NCI-H146 (cell line): ENCODE measurements around the gene TNFSF13B.
"Not testable (repeated sequence)": the region's sequence is repeated elsewhere in the genome, so short reads cannot be mapped to it uniquely, and the experiment has no call there.

Source experiments
- DNase-seq: peaks from one replicate; lab custom pipeline; 2025; lab: John Stamatoyannopoulos, UW

The TNFSF13B gene, protein sequence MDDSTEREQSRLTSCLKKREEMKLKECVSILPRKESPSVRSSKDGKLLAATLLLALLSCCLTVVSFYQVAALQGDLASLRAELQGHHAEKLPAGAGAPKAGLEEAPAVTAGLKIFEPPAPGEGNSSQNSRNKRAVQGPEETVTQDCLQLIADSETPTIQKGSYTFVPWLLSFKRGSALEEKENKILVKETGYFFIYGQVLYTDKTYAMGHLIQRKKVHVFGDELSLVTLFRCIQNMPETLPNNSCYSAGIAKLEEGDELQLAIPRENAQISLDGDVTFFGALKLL

GRCh38 chr13:108269601-108270328 is at the start of gene TNFSF13B:
Gene TNFSF13B, plus strand, starts transcription at chr13:108269718. Its CDS starts 178 bp downstream, at chr13:108269896.
- DNase-seq: peak; percentile 83

DNA sequence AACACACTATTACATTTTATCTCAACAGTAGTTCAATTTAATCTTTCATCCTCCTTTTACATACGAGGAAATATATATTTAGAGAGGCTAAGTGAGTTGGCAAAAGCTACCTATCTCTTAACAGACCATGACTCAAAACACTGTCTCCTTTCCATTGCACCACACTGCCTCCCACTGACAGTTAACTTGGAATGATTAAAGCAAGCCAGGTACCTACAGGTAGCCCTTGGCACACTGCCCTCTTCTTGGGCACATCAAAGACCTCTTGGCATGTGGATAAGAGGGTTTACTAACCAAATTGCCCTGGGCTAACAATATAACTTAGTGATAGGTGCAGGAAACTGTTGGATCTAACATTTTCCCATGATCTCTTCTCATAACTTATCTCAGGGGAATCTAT is 49.5 kb upstream of the TNFSF13B start:
- peak; percentile 38 for DNase-seq

GRCh38 chr13:108223687-108224503 is 45.6 kb upstream of the TNFSF13B start:
- DNase-seq: no peak

DNA sequence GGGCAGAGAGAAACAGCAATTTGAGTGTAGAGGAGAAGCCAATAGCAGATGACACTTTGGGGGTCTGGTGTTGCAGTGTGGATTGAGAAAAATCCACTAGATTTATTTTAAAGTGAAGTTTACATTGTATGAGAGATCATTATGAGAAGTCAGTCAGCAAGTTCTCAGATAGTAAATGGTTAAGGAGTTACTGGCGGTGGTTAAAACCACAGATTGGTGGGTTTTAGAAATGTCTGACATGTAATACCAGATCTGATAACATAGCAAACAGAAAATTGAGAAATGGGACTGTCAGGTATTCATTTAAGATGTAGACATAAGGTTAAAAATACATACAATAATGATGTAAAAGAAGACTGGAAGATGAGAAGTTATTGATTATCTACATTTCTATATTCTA is 44.1 kb upstream of the TNFSF13B start:
- DNase-seq: peak; percentile 22

DNA sequence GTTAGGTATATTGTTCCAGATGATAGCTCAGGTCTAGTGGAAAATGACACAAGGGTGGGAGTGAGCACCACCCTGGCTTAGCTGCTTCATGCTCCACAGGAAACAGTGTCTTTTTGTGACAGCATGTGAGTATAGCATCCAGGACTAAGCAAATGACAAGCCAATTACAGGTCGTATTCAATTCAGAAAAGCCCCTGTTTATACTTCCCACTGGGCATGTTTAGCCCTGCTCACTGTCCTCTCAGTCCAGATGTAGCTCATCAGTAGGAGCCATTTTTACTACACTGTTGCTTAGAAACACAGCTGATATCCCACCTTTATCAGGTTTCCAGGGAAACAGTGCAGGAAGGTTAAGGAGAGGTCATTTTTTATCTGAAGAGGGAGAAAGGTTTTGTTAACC is 43.3 kb upstream of the TNFSF13B start:
- peak; percentile 98 for DNase-seq

GRCh38 chr13:108227651-108228272 is 41.8 kb upstream of the TNFSF13B start:
- DNase-seq: peak; percentile 46

DNA sequence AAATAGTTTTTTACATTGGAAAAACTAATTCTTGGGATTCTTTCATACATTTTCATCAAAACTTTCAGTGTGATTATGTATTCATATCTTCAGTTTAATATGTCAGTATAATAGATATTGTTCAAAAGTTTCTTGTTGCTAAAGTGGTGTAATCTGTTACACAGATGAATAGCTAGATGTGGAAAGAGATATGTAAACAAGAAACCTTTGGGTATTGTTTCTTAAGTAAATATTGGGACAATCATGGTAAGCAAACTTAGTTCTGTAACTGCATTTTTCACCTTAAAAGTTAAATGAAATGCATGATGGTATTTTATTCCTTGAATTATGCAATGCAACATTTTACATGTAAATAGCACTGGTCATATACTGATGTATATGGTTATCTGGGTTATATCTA is 39.1 kb upstream of the TNFSF13B start:
- DNase-seq: no peak

DNA sequence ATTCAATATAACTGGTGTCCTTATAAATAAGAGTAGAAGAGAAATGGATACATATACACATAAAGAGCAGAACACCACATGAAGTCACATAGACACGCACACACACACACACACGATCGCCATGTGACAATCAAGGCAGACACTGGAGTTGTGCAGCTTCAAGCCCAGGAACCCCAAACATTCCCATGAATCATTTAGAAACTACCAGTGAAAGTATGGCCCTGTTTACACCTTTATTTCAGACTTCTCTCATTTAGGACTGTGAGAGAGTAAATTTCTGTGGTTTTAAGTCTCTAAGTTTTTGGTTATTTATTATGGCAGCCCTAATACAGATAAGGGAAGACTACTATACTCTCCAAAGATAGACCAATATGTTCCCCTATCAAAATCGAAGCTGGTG is 20.4 kb upstream of the TNFSF13B start:
- DNase-seq: no peak

GRCh38 chr13:108257248-108257647 is 12.3 kb upstream of the TNFSF13B start:
- no peak for DNase-seq

GRCh38 chr13:108263621-108264355 is 5.7 kb upstream of the TNFSF13B start:
- DNase-seq: no peak

GRCh38 chr13:108266321-108266990 is 3.1 kb upstream of the TNFSF13B start:
- DNase-seq: peak; percentile 60

GRCh38 chr13:108267347-108267746 is 2.2 kb upstream of the TNFSF13B start:
- no peak for DNase-seq

DNA sequence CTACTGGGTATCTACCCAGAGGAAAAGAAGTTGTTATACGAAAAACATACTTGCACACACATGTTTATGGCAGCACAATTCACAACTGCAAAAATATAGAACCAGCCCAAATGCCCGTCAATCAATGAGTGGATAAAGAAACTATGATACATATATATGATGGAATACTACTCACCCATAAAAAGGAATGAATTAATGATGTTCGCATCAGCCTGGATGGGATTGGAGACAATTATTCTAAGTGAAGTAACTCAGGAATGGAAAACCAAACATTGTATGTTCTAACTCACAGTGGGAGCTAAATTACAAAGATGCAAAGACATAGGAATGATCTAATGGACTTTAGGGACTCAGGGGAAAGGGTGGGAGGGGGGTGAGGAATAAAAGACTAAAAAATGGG is 1.7 kb upstream of the TNFSF13B start:
- not testable (repeated sequence) for DNase-seq

- no peak for DNase-seq
Observed at GRCh38 chr13:108268466-108269112, 929 bp upstream of the TNFSF13B start.

GRCh38 chr13:108270442-108270841 is 924 bp downstream of the TNFSF13B start:
- DNase-seq: peak; percentile 35

DNA sequence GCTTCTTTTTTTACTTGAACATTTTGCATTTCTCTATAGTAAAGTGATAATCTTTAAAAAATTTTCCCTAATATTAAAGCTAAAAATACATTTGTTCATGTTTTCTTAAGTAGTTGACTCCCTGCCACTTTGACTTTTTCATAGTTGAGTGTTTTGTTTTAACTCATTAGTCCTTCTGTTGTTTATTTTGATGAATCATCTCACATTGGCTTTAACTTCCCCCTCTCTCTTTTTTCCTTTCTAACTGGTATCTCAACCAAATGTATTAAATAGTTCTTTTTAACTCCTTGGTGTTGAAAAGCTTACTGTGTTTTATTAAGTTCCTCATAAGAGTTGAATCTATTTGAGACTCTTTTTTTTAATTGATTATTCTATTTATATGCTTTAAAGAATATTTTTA is 2.8 kb downstream of the TNFSF13B start:
- DNase-seq: no peak

DNA sequence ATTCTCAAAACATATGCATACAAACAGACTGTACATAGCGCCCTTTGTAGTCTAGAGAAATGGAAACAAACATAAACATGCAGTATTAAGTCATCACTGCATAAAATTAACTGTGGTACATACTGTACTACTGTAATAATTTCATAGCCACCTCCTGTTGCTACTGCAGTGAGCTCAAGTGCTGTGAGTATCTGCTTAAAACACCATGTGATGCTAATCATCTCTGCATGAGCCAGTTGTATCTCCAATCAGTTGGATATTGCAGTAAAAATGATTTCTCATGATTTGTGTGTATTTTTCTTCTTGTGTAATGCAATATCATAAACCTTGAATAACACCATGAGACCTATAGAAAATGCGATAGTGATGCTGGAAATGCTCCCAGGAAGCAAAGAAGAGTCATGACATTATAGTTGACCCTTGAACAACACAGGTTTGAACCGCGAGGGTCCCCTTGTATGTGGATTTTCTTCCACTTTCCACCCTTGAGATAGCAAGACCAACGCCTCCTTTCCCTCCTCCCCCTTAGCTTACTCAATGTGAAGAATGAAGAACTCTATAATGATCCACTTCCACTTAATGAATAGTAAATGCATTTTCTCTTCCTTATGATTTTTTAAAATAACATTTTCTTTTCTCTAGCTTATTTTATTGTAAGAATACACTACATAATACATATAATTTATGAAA is 4.1 kb downstream of the TNFSF13B start:
- DNase-seq: peak; percentile 23

- no peak for DNase-seq
Observed at GRCh38 chr13:108274718-108275117, 5.2 kb downstream of the TNFSF13B start.

DNA sequence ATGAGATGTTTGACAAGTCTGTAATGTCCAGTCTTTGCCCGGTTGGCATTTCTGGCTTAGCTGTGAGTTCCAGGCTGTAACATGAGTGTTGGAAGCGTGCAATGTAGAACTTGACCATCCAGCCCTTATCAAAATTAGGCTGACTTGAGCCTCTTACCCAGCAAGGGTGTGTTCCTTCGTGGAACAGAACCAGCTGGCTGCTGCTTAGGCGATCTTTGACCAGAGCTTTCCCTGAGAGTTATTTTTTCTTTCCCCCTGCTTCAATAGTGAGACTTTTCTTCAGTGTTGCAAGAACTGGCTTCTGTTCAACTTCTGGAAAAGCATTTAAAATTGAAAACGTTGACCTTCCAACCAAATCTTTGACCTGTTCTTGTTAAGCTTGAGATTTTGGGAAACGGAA is 6.5 kb downstream of the TNFSF13B start:
- no peak for DNase-seq

- no peak for DNase-seq
Observed at GRCh38 chr13:108278466-108278865, 8.9 kb downstream of the TNFSF13B start.
